Activated T-helper 1 cell treated with anti-CD3 and anti-CD28 coated beads, Interleukin-12 subunit alpha, Interleukin-12 subunit beta, Interleukin-2, Interleukin-4 antibody, amounts not matched to agents 30 ng/mL and 10 ng/mL and 1 ng/mL, durations not matched to agents 14 hours and 24 hours and 36 hours (primary cell): ENCODE measurements around the gene OTUB1. TPM values are rescaled to one million over a fixed set of nuclear protein-coding genes. Genes with fewer than 3 reads are reported as not detected.

Source experiments
- DNase-seq: peaks from one replicate; pipeline ENCODE4 v3.0.0; 2021; ENCODE audit warnings: low spot score
- H3K27ac Mint-ChIP-seq: one replicate; pipeline ENCODE4 v1.8.0; 2021; ENCODE audit warnings: mild to moderate bottlenecking, mixed read lengths
- H3K27me3 Mint-ChIP-seq: one replicate; pipeline ENCODE4 v1.8.0; 2022; ENCODE audit warnings: mild to moderate bottlenecking, moderate library complexity, mixed read lengths; ENCODE audit not compliant: insufficient read depth
- H3K36me3 Mint-ChIP-seq: one replicate; pipeline ENCODE4 v1.8.0; 2021; ENCODE audit warnings: low read depth, mixed read lengths
- H3K4me1 Mint-ChIP-seq: one replicate; pipeline ENCODE4 v1.8.0; 2021; ENCODE audit warnings: low read depth, mixed read lengths
- H3K4me3 Mint-ChIP-seq: one replicate; pipeline ENCODE4 v1.8.0; 2021; ENCODE audit warnings: mild to moderate bottlenecking, moderate library complexity, mixed read lengths
- H3K9me3 Mint-ChIP-seq: one replicate; pipeline ENCODE4 v1.8.0; 2021; ENCODE audit warnings: mixed read lengths
- intact Hi-C: fragments of 100-400 bp; cut with micrococcal nuclease; formaldehyde crosslinking; loops from one replicate; pipeline ENCODE4 v1.15.1; 2024
- total RNA-seq: library from RNA; stranded (reverse); gene quantifications from 2 replicates; pipeline ENCODE4 v1.2.3, GENCODE V29; 2022

The OTUB1 gene
- total RNA-seq, 1 donor from 2014 or later: 104 TPM

- Mint-ChIP-seq H3K36me3 (no peaks in the 10 kb centered on the region), H3K9me3 (peaks cover 17% of the 10 kb centered on the region), H3K27ac (no peak overlapping the region), H3K4me1 (no peaks in the 10 kb centered on the region), H3K27me3 (no peaks in the 10 kb centered on the region), H3K4me3 (no peak overlapping the region)
- DNase-seq: no peak
- intact Hi-C loops: no loop called here
These were observed 28.1 kb downstream of the OTUB1 start for GRCh38 chr11:64014356-64014755.

GRCh38 chr11:64015510-64015909 is 29.3 kb downstream of the OTUB1 start:
- DNase-seq: no peak
- Mint-ChIP-seq H3K4me1 (no peaks in the 10 kb centered on the region), H3K27ac (no peak overlapping the region), H3K36me3 (no peaks in the 10 kb centered on the region), H3K4me3 (no peak overlapping the region), H3K27me3 (no peaks in the 10 kb centered on the region), H3K9me3 (peaks cover 12% of the 10 kb centered on the region)
- intact Hi-C loops: no loop called here

- H3K36me3 Mint-ChIP-seq: no peaks in the 10 kb centered on the region
- no peak for DNase-seq
- intact Hi-C loops: no loop called here
- H3K9me3 Mint-ChIP-seq: peaks cover 5% of the 10 kb centered on the region
- H3K27ac Mint-ChIP-seq: no peak overlapping the region
- H3K4me1 Mint-ChIP-seq: no peaks in the 10 kb centered on the region
- H3K4me3 Mint-ChIP-seq: no peak overlapping the region
- H3K27me3 Mint-ChIP-seq: no peaks in the 10 kb centered on the region
These were observed 30.0 kb downstream of the OTUB1 start for GRCh38 chr11:64015935-64016845.

GRCh38 chr11:64017945-64018224 is 31.6 kb downstream of the OTUB1 start:
- Mint-ChIP-seq H3K27me3 (no peaks in the 10 kb centered on the region), H3K4me3 (no peak overlapping the region), H3K9me3 (no peaks in the 10 kb centered on the region), H3K27ac (no peak overlapping the region), H3K4me1 (no peaks in the 10 kb centered on the region), H3K36me3 (no peaks in the 10 kb centered on the region)
- no peak for DNase-seq
- intact Hi-C loops: no loop called here

GRCh38 chr11:64018310-64018709 is 32.1 kb downstream of the OTUB1 start:
- Mint-ChIP-seq H3K9me3 (no peaks in the 10 kb centered on the region), H3K36me3 (no peaks in the 10 kb centered on the region), H3K4me1 (no peaks in the 10 kb centered on the region), H3K27ac (no peak overlapping the region), H3K4me3 (no peak overlapping the region), H3K27me3 (no peaks in the 10 kb centered on the region)
- no peak for DNase-seq
- intact Hi-C loops: no loop called here

- H3K9me3 Mint-ChIP-seq: no peaks in the 10 kb centered on the region
- H3K27ac Mint-ChIP-seq: no peak overlapping the region
- no peaks in the 10 kb centered on the region for H3K27me3 Mint-ChIP-seq
- DNase-seq: no peak
- H3K36me3 Mint-ChIP-seq: no peaks in the 10 kb centered on the region
- no peaks in the 10 kb centered on the region for H3K4me1 Mint-ChIP-seq
- intact Hi-C loops: no loop called here
- no peak overlapping the region for H3K4me3 Mint-ChIP-seq
These were observed 33.1 kb downstream of the OTUB1 start for GRCh38 chr11:64019106-64020037.

GRCh38 chr11:64020976-64021756 is 34.9 kb downstream of the OTUB1 start:
- H3K36me3 Mint-ChIP-seq: no peaks in the 10 kb centered on the region
- intact Hi-C loops: no loop called here
- H3K27me3 Mint-ChIP-seq: no peaks in the 10 kb centered on the region
- H3K4me1 Mint-ChIP-seq: no peaks in the 10 kb centered on the region
- H3K4me3 Mint-ChIP-seq: no peak overlapping the region
- no peaks in the 10 kb centered on the region for H3K9me3 Mint-ChIP-seq
- DNase-seq: no peak
- no peak overlapping the region for H3K27ac Mint-ChIP-seq

GRCh38 chr11:64021757-64022093 is 35.5 kb downstream of the OTUB1 start:
- H3K4me3 Mint-ChIP-seq: no peak overlapping the region
- H3K4me1 Mint-ChIP-seq: no peaks in the 10 kb centered on the region
- H3K27me3 Mint-ChIP-seq: no peaks in the 10 kb centered on the region
- no peak overlapping the region for H3K27ac Mint-ChIP-seq
- no peak for DNase-seq
- no peaks in the 10 kb centered on the region for H3K9me3 Mint-ChIP-seq
- intact Hi-C loops: no loop called here
- no peaks in the 10 kb centered on the region for H3K36me3 Mint-ChIP-seq

GRCh38 chr11:64022125-64022784 is 36.0 kb downstream of the OTUB1 start:
- H3K27ac Mint-ChIP-seq: no peak overlapping the region
- no peaks in the 10 kb centered on the region for H3K4me1 Mint-ChIP-seq
- no peaks in the 10 kb centered on the region for H3K9me3 Mint-ChIP-seq
- DNase-seq: no peak
- H3K36me3 Mint-ChIP-seq: no peaks in the 10 kb centered on the region
- peaks cover 2% of the 10 kb centered on the region for H3K27me3 Mint-ChIP-seq
- intact Hi-C loops: no loop called here
- H3K4me3 Mint-ChIP-seq: no peak overlapping the region

- no peak for DNase-seq
- Mint-ChIP-seq H3K36me3 (no peaks in the 10 kb centered on the region), H3K27me3 (peaks cover 8% of the 10 kb centered on the region), H3K27ac (no peak overlapping the region), H3K9me3 (no peaks in the 10 kb centered on the region), H3K4me3 (no peak overlapping the region), H3K4me1 (no peaks in the 10 kb centered on the region)
- intact Hi-C loops: no loop called here
These were observed 37.8 kb downstream of the OTUB1 start for GRCh38 chr11:64023712-64024710.

- Mint-ChIP-seq H3K36me3 (no peaks in the 10 kb centered on the region), H3K27me3 (peaks cover 8% of the 10 kb centered on the region), H3K27ac (no peak overlapping the region), H3K9me3 (no peaks in the 10 kb centered on the region), H3K4me3 (no peak overlapping the region), H3K4me1 (no peaks in the 10 kb centered on the region)
- no peak for DNase-seq
- intact Hi-C loops: no loop called here
These were observed 39.0 kb downstream of the OTUB1 start for GRCh38 chr11:64025205-64025604.
